Activated CD4-positive, alpha-beta T cell treated with anti-CD3 and anti-CD28 coated beads, Interleukin-2, amount 50 U/mL, for 4 hours (primary cell): ENCODE measurements around the gene NCSTN.

Experiments used
- DNase-seq, 2 experiments: peaks; one replicate each; pipeline ENCODE4 v3.0.0-alpha.2; 2020

NCSTN gene

DNA sequence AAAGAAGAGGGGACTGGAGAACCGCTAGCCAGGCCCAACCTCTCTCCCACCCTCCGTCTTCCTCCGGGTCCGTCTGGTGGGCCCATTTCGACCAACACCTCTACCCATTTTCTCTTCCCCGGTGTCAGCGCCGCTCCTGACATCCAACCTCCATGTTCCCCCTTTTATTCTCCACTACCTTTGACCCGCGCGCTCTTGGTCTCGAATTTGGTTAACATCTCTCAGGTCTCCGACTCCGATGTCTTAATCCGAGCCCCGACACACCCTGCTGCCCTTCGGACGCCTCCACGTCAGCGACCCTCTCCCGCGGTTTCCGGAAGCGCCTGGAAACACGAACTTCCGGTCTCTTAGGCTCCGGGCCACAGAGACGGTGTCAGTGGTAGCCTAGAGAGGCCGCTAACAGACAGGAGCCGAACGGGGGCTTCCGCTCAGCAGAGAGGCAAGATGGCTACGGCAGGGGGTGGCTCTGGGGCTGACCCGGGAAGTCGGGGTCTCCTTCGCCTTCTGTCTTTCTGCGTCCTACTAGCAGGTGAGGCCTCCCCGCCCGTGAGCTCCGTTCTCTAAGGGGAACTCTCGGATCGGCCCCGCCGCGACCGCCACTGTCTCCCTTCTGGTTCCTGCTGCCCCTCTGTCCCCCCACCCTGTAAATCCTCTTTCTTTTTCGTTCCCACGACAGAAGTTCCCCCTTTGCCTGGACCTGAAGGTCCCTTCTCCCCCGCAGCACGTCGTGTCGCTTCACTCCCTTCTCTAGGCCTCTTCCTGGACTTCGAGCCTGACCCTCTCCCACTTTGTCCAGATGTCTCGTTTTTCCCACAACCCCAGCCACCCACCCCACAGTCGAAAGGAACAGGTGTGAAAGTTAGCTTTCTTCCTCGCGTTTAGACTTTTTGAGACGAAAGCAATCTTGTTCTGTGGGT lies at the start of gene NCSTN, which contains the start of gene COPA:
Gene NCSTN, plus strand, starts transcription at position 431 of the 917 bp plus-strand sequence. Its CDS starts 14 bp downstream, at position 445.
Gene COPA, minus strand, starts transcription at position 298 of the 917 bp plus-strand sequence. Its CDS starts 80 bp downstream, at position 218.
- DNase-seq, result peak; percentile 82 to 85

DNA sequence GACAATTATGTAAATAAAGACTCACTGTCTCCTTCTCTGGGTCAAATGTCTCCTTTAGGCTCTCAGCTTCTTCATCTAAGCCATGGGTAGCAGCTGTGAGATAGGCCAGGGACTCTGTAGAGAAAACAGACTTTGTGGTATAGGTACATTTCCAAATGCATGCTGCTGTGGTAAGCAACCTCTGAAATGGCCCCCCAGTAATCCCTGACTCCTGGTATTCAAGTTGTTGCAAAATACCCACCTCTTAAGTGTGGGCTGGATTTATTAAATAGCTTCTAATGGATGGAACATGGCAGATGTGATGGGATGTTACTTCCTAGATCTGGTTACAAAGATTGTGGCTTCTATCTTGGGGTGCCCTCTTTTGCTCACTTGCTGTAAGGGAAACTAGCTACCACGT lies 47.1 kb upstream of the NCSTN start:
- no peak for DNase-seq

DNA sequence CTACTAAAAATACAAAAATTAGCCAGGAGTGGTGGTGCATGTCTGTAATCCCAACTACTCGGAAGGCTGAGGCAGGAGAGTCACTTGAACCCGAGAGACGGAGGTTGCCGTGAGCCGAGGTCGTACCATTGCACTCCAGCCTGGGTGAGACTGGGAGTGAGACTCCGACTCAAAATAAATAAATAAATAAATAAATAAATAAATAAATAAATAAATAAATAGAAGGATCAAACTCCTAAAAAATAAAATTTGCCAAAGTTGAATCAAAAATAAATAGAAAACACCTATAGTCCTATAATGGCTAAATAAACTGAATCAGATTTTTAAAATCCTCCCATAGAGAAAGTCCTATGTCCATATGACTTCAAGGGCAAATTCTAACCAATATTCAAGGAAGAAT lies 43.0 kb upstream of the NCSTN start:
- no peak for DNase-seq

DNA sequence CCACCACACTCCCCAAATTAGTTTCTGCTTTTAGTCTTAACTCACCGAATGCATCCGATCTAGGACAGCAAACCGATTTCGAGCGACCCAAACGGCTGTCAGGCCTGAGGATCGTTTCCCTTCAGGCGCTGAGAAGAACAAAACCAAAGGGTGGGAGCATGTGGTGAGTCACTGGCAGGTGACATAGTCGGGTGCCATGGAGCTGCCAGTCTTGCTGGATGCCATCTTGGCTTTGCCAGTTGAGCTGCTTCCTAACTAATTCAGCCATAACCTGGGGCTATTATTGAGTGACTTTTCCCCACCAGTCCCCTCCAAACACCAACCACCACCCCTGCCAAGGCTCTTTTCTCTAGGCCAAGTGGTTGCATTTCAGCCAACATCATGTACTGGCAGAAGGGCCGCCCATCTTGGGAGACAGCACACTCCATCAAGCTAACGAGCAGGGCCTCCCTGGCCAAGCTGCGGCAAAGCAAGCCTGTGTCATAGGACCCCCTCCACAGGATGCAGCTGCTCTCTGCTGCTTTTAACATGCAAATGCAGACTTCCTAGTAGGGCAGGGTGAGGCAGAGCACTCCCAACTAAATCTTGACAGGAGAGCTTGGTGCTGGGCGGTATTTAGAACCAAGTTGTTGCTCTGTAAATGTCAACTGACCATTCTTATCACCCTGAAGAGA lies 35.9 kb upstream of the NCSTN start:
- no peak for DNase-seq

DNA sequence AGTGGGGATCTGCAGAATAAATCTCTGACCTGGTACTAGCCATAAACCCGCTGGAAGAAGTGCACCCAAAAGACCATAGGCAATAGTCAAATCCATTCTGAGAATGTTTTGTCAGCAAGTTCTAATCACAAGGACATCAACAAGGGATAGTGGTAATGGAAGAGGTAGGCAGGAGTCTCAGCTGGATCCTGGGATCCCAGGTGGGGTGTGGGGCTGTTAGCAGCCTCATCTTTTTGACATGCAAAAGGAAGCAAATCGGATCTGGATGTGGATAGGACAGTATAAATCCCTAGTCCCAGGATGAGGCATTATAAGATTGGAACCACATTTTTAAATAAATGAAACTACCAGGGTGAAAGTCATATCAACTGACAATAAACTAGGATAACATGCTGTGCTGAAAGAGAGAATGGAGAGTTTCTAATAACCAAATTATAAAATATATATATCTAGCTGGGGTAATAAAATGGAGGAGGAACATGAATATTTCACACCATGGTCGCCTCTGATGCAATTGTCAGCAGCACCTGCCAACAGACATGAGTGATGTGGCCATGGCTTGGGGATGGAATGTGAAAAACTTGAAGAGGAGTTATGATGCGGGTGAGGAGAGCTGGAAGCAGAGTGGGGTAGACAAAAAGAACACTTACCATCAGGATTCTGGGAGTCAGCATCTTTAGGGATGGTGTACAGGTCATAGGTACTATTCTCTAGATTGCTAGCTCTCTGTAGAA lies 34.6 kb upstream of the NCSTN start:
- no peak for DNase-seq

GRCh38 chr1:160309185-160309557 lies 34.0 kb upstream of the NCSTN start:
- DNase-seq, result no peak

DNA sequence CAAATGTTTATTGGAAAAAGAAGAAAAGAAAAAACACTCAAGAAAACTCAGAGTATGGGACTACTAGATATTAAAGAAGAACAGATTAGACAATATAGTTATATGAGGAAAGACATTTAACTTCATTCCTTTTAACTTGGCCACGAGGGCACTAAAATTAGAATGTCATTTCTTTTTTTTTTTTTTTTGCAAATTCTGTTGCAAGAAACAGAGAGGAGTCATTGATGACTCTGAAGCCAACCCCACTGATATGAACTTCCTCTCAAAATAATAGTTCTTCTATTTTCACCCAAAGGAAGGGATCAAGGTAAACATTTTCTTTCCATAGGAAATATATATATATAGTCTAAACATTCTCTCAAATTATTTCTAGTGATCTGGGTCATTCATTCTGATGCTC lies 33.6 kb upstream of the NCSTN start:
- no peak for DNase-seq

- DNase-seq, result no peak
These were observed 27.8 kb upstream of the NCSTN start for GRCh38 chr1:160315359-160315758.

DNA sequence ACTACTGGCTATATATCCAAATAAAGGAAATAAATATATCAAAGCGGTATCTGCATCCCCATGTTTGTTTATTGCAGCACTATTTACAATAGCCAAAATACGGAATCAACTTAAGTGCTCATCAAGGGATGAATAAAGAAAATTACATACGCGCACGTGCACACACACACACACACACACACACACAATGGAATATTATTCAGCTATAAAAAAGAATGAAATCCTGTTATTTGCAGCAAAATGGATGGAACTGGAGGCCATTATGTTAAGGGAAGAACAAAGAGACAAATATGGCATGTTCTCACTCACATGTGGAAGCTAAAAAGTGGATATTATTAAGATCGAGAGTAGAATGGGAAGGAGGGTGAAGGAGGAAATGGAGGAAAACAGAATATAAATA lies 20.4 kb upstream of the NCSTN start:
- no peak for DNase-seq

DNA sequence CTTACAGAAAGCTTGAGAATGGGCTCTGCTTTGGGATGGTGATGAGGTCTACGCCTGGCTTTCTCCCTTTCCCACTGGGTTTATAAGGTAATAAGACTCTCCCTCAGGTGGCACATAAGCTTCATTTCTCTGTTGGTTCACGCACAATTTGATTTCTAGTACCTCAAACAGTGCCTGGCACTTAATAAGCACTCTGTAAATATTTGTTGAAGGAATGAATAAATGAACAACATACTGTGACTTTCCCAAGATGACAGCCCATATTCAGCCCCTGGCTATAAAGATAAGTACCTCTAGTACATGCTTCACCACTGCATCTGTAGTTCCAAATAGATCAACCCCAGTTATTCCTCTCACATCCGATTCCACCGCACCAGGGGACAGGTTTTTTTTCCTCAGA lies 17.9 kb upstream of the NCSTN start:
- no peak for DNase-seq

DNA sequence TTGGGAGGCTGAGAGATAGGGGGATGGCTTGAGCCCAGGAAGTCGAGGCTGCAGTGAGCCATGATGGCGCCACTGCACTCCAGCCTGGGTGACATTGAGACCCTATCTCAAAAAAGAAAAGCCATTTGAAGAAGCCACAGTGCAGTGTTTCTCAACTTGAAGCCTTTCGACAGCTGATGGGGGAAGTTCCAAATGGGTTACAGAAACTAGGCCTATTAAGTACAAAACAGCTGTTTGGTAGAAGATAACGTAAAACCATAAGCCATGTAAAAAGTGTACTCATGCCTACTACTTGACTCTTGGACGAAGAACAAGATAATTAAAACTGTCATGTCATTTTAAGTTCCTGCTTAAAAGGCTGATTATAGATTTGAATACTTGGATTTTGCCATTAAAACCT lies 16.8 kb upstream of the NCSTN start:
- DNase-seq, result no peak

- no peak for DNase-seq
These were observed 15.0 kb upstream of the NCSTN start for GRCh38 chr1:160328184-160328583.

GRCh38 chr1:160330119-160330518 lies 13.1 kb upstream of the NCSTN start:
- DNase-seq, result no peak

- no peak for DNase-seq
These were observed 10.7 kb upstream of the NCSTN start for GRCh38 chr1:160332516-160332915.

DNA sequence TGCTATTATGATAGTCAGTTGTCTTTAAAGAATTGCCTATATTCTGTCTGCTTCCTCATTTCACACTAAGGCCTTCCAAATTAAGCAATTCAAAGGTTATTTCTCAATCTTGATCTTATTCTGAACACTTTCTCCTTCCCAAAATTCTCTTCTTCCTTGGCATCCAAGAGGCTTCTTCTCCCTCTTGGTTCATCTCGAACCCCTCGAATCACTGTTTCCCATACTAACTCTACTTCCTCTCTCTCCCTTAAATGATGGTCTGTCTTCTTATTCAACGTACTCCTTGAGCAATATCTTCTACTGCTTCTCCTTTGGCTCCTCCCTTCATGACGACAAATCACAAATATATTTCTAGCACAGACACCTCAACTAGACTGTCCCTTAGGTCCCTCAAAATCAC lies 4.6 kb upstream of the NCSTN start:
- DNase-seq, result no peak

GRCh38 chr1:160340146-160340545 lies 3.0 kb upstream of the NCSTN start:
- DNase-seq, result no peak

- DNase-seq, result no peak
These were observed 2.3 kb upstream of the NCSTN start for GRCh38 chr1:160340866-160341265.

GRCh38 chr1:160342526-160342925 lies 657 bp upstream of the NCSTN start:
- no peak for DNase-seq

GRCh38 chr1:160344241-160344640 lies 1.1 kb downstream of the NCSTN start:
- DNase-seq, result no peak

GRCh38 chr1:160344936-160345335 lies 1.8 kb downstream of the NCSTN start:
- no peak for DNase-seq

DNA sequence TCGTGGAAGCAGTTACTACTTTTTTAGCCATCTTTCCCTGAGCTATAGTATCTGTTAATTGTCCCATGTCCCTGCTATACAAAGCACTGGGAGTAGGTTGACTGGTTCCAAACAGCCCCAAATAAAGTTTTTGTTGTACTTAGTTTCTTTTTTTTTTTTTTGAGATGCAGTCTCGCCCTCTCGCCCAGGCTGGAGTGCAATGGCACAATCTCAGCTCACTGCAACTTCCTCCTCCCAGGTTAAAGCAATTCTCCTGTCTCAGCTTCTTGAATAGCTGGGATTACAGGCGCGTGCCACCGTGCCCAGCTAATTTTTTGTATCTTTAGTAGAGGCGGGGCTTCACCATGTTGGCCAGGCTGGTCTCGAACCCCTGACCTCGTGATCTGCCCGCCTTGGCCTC lies 3.3 kb downstream of the NCSTN start:
- no peak for DNase-seq

GRCh38 chr1:160346958-160347357 lies 3.8 kb downstream of the NCSTN start:
- no peak for DNase-seq

DNA sequence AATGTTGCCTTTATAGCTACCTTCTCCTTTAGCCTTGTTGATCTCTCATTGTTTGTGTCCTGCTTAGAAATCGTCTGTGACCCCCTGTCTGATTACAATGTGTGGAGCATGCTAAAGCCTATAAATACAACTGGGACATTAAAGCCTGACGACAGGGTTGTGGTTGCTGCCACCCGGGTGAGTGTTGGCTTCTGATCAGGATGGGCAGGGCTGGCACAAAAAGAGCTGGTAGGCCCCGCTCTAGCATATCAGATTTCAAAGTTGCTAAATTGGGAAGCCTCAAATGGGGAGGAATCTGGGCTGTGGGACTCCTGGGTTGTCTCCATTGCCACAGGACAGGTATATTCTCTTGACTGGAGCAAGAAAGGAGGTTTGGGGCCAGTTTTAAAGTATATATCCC lies 8.4 kb downstream of the NCSTN start:
- no peak for DNase-seq

- DNase-seq, result no peak
These were observed 9.4 kb downstream of the NCSTN start for GRCh38 chr1:160352555-160352954.
